T47D (cell line): ENCODE data around the gene ING2.
A peak's percentile ranks its signal among the peaks of the same experiment; 100 is the strongest.
"Not testable (repeated sequence)": the region's sequence is repeated elsewhere in the genome, so short reads cannot be mapped to it uniquely, and the experiment has no call there.

ENCODE experiments used
- DNase-seq, 2 experiments: peaks; one replicate each; pipeline versions ENCODE4 v3.0.0 to v3.0.0-alpha.2; 2011 to 2012; ENCODE audit warnings: low read depth in 1 of 2, low spot score in 1 of 2
- JUND ChIP-seq: IDR thresholded peaks from 2 replicates; pipeline ENCODE4 v1.6.1; 2012; ENCODE audit warnings: low read depth
- in situ Hi-C: cut with HindIII; loops from 2 replicates; pipeline ENCODE4 v1.10.0; 2016; ENCODE audit warnings: low sequenced_read_pairs, low pct_unique_long_range_greater_than_20kb

ING2 gene

DNA sequence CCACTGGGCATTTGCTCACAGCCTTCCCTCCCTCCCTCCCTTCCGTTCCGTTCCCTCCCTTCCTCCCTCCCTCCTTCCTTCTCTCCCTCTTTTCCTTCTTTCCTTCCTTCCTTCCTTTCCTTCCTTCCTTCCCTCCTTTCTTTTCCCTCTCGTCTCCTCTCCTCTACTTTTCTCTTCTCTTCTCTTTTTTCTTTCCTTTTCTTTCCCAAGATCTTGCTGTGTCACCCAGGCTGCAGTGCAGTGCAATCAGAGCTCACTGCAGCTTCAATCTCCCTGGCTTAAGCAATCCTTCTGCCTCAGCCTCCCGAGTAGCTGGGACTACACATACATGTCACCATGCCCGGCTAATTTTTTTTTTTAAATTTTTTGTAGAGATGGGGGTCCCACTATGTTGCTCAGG is 26.7 kb upstream of the ING2 start:
- in situ Hi-C loops, result no loop called here
- DNase-seq, result no peak
- no peak for TF ChIP-seq JUND

DNA sequence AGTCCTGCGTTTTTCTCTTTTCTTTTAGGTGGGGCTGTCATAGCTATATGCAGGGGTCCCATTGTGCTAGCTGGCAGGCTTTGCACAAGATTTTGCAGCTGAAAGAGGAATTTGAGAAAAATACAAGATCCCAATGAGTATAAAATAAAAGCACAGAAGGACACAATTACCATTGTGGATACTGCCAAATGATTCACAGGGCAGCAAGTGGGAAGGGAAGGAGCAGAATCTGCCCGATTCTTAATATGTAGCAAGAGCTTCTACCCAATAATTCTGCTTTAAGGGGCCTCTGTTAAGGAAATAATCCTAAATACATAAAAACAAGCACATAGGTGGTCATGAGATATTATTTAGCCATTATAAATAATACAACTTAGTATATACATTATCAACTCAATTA is 25.9 kb upstream of the ING2 start:
- DNase-seq, result no peak
- in situ Hi-C loops, result no loop called here
- TF ChIP-seq JUND, result no peak

- in situ Hi-C loops, DNase-seq: not testable (repeated sequence)
Observed at GRCh38 chr4:183482515-183483095, 22.3 kb upstream of the ING2 start.

- TF ChIP-seq JUND, result no peak
- in situ Hi-C loops, result no loop called here
Observed at GRCh38 chr4:183483997-183484396, 20.9 kb upstream of the ING2 start.

DNA sequence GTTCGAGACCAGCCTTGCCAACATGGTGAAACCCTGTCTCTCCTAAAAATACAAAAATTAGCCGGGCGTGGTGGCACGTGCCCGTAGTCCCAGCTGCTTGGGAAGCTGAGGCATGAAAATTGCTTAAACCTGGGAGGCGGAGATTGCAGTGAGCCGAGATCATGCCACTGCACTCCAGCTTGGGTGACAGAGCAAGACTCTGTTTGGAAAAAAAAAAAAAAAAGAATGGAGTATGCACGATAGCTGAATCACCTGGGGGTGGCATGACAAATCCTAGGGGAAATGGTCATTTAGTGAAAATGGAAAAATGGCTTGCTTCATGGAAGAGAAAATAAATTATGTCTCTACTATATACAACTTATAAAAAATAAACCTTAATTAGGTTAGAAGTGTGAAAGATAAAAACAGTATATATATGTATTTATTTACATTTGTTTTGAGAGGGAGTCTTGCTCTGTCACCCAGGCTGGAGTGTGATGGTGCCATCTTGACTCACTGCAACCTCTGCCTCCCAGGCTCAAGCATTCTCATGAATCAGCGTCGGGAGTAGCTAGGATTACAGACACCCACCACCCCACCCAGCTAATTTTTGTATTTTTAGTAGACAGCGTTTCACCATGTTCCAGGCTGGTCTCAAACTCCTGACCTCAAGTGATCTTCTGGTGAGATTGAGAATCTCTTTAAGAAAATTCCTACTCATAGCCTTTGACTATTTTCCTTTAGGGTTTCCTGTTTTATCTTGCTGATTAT is 19.3 kb upstream of the ING2 start:
- DNase-seq, result no peak
- no peak for TF ChIP-seq JUND
- in situ Hi-C loops, result no loop called here

More at GRCh38 chr4:183483997-183484396, 20.9 kb upstream of the ING2 start:
- no peak for DNase-seq

GRCh38 chr4:183492791-183493222 is 12.1 kb upstream of the ING2 start:
- in situ Hi-C loops, result no loop called here
- no peak for TF ChIP-seq JUND
- DNase-seq, result peak in 1 of 2 experiments; percentile 62

DNA sequence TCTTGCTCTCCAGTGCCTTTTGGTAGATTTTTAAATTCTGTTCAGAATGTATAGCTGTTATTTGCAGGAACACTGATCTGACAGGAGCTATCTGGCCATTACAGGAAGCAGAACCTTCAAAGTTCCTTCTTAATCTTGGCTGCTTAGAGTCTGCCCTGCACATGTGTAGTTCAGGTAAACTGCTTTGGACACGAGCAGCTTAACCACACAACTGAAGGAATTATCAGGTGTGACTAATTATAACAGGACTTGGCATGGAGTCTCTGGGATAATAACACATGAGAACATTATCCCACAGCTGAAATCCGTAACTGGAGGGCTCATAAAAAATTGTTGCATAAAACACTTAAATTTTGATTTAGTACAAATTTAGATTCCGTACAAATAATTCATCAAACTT is 11.6 kb upstream of the ING2 start:
- in situ Hi-C loops, result no loop called here
- TF ChIP-seq JUND, result no peak
- no peak for DNase-seq

DNA sequence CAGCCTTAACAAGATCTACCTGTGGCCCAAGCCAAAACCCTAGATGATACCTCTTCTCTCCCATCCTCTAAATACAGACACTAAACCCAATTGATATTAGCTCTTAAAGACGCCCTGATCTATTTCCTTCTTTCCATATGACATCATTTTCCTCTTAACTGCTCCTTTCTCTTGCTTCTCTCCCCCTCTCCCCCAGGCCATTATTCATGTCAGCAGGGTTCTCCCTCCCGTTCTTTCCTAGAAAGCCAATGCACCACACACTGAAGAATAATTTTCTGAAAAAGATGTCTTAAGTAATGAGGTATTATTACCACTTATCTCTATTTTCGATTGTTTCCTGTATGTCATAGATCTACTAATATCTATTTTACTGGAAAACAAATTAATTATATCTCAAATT is 9.7 kb upstream of the ING2 start:
- DNase-seq, result no peak
- TF ChIP-seq JUND, result no peak
- in situ Hi-C loops, result no loop called here

- DNase-seq, result peak in 1 of 2 experiments; percentile 26
- no peak for TF ChIP-seq JUND
- in situ Hi-C loops, result no loop called here
Observed at GRCh38 chr4:183499389-183499788, 5.5 kb upstream of the ING2 start.

DNA sequence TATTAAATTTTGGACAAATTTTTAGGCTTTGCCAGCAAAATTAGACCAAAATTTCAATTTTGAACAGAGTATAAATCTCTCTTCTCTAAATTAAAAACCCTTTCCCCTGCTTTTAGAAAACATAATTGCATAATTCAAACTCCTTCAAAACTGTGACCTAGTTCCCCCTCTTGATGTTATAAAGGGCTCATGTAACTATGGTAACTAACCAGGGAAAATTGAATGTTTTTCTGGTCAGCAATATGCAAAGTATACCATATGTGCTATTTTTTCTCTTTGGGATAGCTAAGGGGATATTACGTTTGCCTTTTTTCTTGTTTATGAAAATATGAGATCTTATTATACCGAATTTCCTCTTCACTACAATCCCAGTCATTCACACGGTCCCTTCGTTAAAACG is 5.1 kb upstream of the ING2 start:
- in situ Hi-C loops, result no loop called here
- no peak for DNase-seq
- TF ChIP-seq JUND, result no peak

DNA sequence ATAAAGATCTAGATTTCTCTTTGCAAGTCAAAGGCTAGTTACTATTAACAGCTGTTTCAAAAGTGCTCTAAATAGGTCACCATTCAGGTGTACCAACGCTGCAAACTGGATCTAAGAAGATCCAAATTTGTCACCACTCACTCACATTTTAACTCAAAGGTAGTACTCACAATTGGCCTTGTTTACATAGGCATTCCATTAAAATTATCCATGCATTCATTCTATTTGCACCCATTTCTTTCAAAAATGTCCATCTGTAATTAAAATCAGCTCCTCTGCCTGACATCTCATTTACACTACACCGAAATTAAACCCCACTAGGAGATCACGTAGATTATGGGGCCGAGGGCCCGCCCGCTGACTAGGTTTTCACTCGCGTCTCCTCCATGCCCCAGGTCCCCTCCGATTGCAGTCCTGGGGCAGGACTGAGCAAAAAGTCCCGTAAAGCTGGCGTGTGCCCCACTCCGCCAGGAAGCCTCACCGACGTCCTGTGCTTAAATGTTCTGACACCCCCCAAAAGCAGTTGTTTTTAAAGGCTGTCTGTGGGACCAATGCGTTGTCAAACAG is 1.3 kb upstream of the ING2 start:
- no peak for DNase-seq
- TF ChIP-seq JUND, result no peak
- in situ Hi-C loops, result no loop called here

DNA sequence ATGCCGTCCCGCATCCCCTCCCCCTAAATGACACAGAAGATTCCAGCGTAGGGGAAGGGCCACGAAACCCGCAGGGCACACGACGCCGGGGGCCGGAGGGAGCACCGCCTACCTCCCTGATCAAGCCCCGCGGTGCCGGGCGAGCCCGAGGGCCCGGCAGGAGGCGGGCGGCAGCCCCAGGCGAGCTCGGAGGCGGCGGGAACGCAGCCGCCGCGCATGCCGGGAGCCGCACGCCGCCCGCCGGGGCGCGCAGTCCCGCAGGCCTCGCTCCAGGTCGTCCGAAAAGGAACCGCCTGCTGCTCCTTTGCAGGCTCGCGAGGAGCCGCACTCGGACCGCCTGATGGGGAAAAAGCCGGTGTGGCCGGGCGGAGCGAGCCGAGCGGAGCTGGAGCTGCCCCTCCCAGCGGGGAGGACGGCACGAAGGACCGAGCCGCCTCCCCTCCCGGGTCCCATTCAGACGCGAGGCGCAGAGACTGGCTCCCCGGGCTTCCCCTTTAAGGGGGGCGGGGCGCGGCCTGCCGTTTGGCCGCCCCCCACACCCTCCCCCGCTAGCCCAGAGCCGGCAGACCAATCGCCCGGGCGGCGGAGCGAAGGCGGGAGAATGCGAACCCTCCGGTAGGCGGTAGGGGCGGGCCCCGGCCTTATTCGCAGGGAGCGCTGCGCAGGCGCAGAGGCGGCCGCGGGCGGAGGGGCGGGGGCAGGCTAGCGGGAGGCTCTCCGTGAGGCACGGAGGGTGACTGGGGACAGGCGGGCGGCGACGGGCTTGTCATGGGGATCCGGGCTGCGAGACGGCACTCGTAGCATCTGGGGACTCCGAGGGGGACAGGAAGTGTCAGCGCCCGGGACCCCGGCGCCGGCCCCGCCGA is 561 bp upstream of the ING2 start:
- in situ Hi-C loops, result no loop called here

More for the DNA sequence above, 561 bp upstream of the ING2 start:
- TF ChIP-seq JUND, result no peak
- DNase-seq, result peak; percentile 81 to 97
